ENCODE results near the gene TESK1. TPM values are rescaled to one million over a fixed set of nuclear protein-coding genes. Genes with fewer than 3 reads are reported as not detected.
A peak's percentile ranks its signal among the peaks of the same experiment; 100 is the strongest.

TESK1 gene
- total RNA-seq, 1 donor from 2014 or later = 25.4 TPM

- peak overlapping the region; percentile 12 for H3K27ac ChIP-seq (replicated peaks)
- no peaks in the 10 kb centered on the region for H3K9me3 ChIP-seq (replicated peaks)
- intact Hi-C loops (cut with micrococcal nuclease) = loop anchor here (5.0 kb wide), 1 partner anchor 83 kb away; no protein-coding TSS in a partner anchor
- H3K4me1 ChIP-seq = peaks cover 32% of the 10 kb centered on the region
- H3K4me3 ChIP-seq = no peak overlapping the region
- H3K27me3 ChIP-seq (ENCODE audit: low read depth) = no peaks in the 10 kb centered on the region
- no peak for TF ChIP-seq CTCF (IDR thresholded peaks at IDR 0.05; ENCODE audit: borderline replicate concordance)
- no peak for DNase-seq
- H3K36me3 ChIP-seq = peaks cover 66% of the 10 kb centered on the region
These were observed 45.1 kb upstream of the TESK1 start for GRCh38 chr9:35559792-35560530.

GRCh38 chr9:35560625-35561337 is 44.3 kb upstream of the TESK1 start:
- peak overlapping the region; percentile 32 for H3K27ac ChIP-seq (replicated peaks)
- peaks cover 58% of the 10 kb centered on the region for H3K36me3 ChIP-seq
- peaks cover 37% of the 10 kb centered on the region for H3K4me1 ChIP-seq
- intact Hi-C loops (cut with micrococcal nuclease) = no loop called here
- no peaks in the 10 kb centered on the region for H3K27me3 ChIP-seq (ENCODE audit: low read depth)
- H3K9me3 ChIP-seq (replicated peaks) = no peaks in the 10 kb centered on the region
- no peak overlapping the region for H3K4me3 ChIP-seq
- no peak for TF ChIP-seq CTCF (IDR thresholded peaks at IDR 0.05; ENCODE audit: borderline replicate concordance)
- no peak for DNase-seq

GRCh38 chr9:35561468-35562261 is 43.4 kb upstream of the TESK1 start:
- Histone ChIP-seq H3K4me1 (peaks cover 37% of the 10 kb centered on the region), H3K9me3 (replicated peaks) (no peaks in the 10 kb centered on the region), H3K36me3 (peaks cover 49% of the 10 kb centered on the region), H3K4me3 (no peak overlapping the region), H3K27me3 (ENCODE audit: low read depth) (no peaks in the 10 kb centered on the region), H3K27ac (replicated peaks) (peak overlapping the region; percentile 32)
- DNase-seq = no peak
- intact Hi-C loops (cut with micrococcal nuclease) = no loop called here
- TF ChIP-seq CTCF (IDR thresholded peaks at IDR 0.05; ENCODE audit: borderline replicate concordance) = no peak

GRCh38 chr9:35562895-35563780 is 41.9 kb upstream of the TESK1 start:
- intact Hi-C loops (cut with micrococcal nuclease) = no loop called here
- Histone ChIP-seq H3K4me1 (peaks cover 37% of the 10 kb centered on the region), H3K36me3 (peaks cover 34% of the 10 kb centered on the region), H3K27ac (replicated peaks) (peak overlapping the region; percentile 76), H3K4me3 (peak overlapping the region; percentile 45), H3K9me3 (replicated peaks) (no peaks in the 10 kb centered on the region), H3K27me3 (ENCODE audit: low read depth) (no peaks in the 10 kb centered on the region)
- no peak for TF ChIP-seq CTCF (IDR thresholded peaks at IDR 0.05; ENCODE audit: borderline replicate concordance)
- DNase-seq = no peak

Data from left ventricle myocardium inferior (tissue), 1 donor.